Adrenal gland (tissue), 12 donors: Measurements from ENCODE around the gene GEMIN2. TPM values are rescaled to one million over a fixed set of nuclear protein-coding genes. Genes with fewer than 3 reads are reported as not detected.
"Not testable (repeated sequence)": the region's sequence is repeated elsewhere in the genome, so short reads cannot be mapped to it uniquely, and the experiment has no call there.

Experiments
- DNase-seq, 7 donors: peaks; one replicate each; pipeline ENCODE4 v3.0.0-alpha.2; 2019 to 2020
- H3K27ac ChIP-seq, 5 donors: fragments of 200-600 bp; sonication (generic) in 4 of 5; 1 replicate in 3 of 5; 2 replicates in 2 of 5; pipeline versions ENCODE4 v1.5.1 to v1.8.0; 2016 to 2020; ENCODE audit warnings: mild to moderate bottlenecking in 1 of 5
- H3K27me3 ChIP-seq: fragments of 200-600 bp; 2 replicates; pipeline ENCODE4 v1.8.0; 2021
- H3K36me3 ChIP-seq, 2 donors: fragments of 200-600 bp; replicated peaks in 1 of 2; 1 replicate in 1 of 2; 2 replicates in 1 of 2; pipeline versions ENCODE4 v1.5.1 to v1.8.0; 2018 to 2022
- H3K4me1 ChIP-seq, 2 donors: fragments of 200-600 bp; replicated peaks in 1 of 2; 1 replicate in 1 of 2; 2 replicates in 1 of 2; pipeline versions ENCODE4 v1.5.1 to v1.8.0; 2018 to 2021
- H3K4me3 ChIP-seq, 4 donors: fragments of 200-600 bp; sonication (generic) in 3 of 4; one replicate each; pipeline ENCODE4 v1.5.1; 2016 to 2018
- H3K9me3 ChIP-seq, 3 donors: fragments of 200-600 bp; sonication (generic) in 1 of 3; replicated peaks in 1 of 3; 1 replicate in 2 of 3; 2 replicates in 1 of 3; pipeline versions ENCODE4 v1.5.1 to v1.8.0; 2016 to 2021
- POLR2A ChIP-seq, 2 donors: fragments of 450-650 bp; IDR thresholded peaks; one replicate each; pipeline ENCODE4 v1.6.1; 2017; ENCODE audit warnings: antibody characterized with exemption in 2 of 2, mild to moderate bottlenecking in 2 of 2, moderate library complexity in 1 of 2
- WGBS, 4 donors: extraction: QIAGEN DNeasy Blood & Tissue Kit in 2 of 4; methylation state at CpG; one replicate each; pipeline versions ENCODE4 v1.1.5 to v1.1.7; 2013 to 2017; 5-methylcytosine and 5-hydroxymethylcytosine counted together
- intact Hi-C, 2 donors: fragments of 100-400 bp; cut with DNase I; formaldehyde crosslinking; loops; one replicate each; pipeline versions ENCODE4 v1.14.1 to v1.15.0; 2022 to 2023
- polyA plus RNA-seq, 3 donors: library from polyadenylated mRNA; stranded (reverse); fragments of 200-250 nt in 2 of 3; fragments of 350-450 nt in 1 of 3; fragmentation: Illumina TruSeq in 1 of 3; extraction: RNeasy Lipid Tissue Mini Kit (QIAGEN cat#74804) in 1 of 3; gene quantifications; one replicate each; pipeline ENCODE4 v1.2.3, GENCODE V29; 2013 to 2014
- total RNA-seq, 9 donors: library from RNA; depleted of rRNA in 4 of 9; stranded (reverse); fragments of >200 nt in 4 of 9; fragments of 120-200 nt in 1 of 9; fragmentation: NEBNext Ultra II Directional in 1 of 9; extraction: Animal tissue kit (Norgen Biotek cat#: 25700) in 1 of 9; gene quantifications; one replicate each; pipeline versions ENCODE4 v1.1.0 to v1.2.4, GENCODE V29; 2013 to 2023
- TF ChIP-seq, protein P1 (sequence below), 6 experiments: fragments of 450-650 bp in 4 of 6; fragments of 200-600 bp in 2 of 6; sonication (generic) in 1 of 6; IDR thresholded peaks; 1 replicate in 5 of 6; 2 replicates in 1 of 6; pipeline versions ENCODE4 v1.5.1 to v1.8.0; 2016 to 2021; ENCODE audit warnings: antibody characterized with exemption in 6 of 6, mild to moderate bottlenecking in 2 of 6, moderate library complexity in 1 of 6
- donor health status: healthy with polysubstance abuse.
- donor health status: Bipolar disorder and iron deficiency.
- donor health status: DM: yes; HTN: yes; CAD: no.
- donor health status: DM: no; HTN: no; CAD: no.
- donor health status: DM: no; HTN: no; CAD: no.
- donor health status: DM: yes; HTN: yes; CAD: no.

Gene GEMIN2
- total and polyA plus RNA-seq, 12 donors = 1.1 to 21.2 (median 10.1) TPM

DNA sequence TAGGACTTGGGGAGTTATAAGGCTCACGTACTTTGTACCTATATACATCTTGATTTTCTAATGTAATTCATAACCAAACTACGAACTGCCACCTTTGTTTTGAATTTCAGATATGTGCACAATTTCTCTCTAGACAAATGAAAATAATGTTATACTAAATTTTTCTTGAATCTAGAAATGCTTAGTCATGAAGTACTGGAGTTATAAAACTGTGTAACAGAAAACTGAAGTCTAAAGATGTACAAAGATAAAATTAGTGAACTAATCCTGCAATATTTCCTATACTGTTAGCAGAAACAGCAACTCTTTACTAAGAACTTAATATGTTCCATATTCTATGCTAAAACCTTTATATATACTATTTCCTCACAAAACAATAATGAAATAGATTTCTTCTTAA lies 26.6 kb upstream of the GEMIN2 start:
- H3K4me3 ChIP-seq = no peak overlapping the region
- no peaks in the 10 kb centered on the region for H3K27me3 ChIP-seq
- no peaks in the 10 kb centered on the region for H3K4me1 ChIP-seq
- intact Hi-C loops = no loop called here
- 93 to 99% (median 97%) methylated on average over 2 of the region's 2 CpGs for WGBS, 4 donors
- TF ChIP-seq, protein P1, sequence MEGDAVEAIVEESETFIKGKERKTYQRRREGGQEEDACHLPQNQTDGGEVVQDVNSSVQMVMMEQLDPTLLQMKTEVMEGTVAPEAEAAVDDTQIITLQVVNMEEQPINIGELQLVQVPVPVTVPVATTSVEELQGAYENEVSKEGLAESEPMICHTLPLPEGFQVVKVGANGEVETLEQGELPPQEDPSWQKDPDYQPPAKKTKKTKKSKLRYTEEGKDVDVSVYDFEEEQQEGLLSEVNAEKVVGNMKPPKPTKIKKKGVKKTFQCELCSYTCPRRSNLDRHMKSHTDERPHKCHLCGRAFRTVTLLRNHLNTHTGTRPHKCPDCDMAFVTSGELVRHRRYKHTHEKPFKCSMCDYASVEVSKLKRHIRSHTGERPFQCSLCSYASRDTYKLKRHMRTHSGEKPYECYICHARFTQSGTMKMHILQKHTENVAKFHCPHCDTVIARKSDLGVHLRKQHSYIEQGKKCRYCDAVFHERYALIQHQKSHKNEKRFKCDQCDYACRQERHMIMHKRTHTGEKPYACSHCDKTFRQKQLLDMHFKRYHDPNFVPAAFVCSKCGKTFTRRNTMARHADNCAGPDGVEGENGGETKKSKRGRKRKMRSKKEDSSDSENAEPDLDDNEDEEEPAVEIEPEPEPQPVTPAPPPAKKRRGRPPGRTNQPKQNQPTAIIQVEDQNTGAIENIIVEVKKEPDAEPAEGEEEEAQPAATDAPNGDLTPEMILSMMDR (IDR thresholded peaks at IDR 0.05) = no peak
- TF ChIP-seq POLR2A (IDR thresholded peaks at IDR 0.05) = no peak
- no peaks in the 10 kb centered on the region for H3K9me3 ChIP-seq
- H3K27ac ChIP-seq = no peak overlapping the region
- H3K36me3 ChIP-seq = peaks cover 0 to 78% of the 10 kb centered on the region in 2 donors
- DNase-seq = no peak

DNA sequence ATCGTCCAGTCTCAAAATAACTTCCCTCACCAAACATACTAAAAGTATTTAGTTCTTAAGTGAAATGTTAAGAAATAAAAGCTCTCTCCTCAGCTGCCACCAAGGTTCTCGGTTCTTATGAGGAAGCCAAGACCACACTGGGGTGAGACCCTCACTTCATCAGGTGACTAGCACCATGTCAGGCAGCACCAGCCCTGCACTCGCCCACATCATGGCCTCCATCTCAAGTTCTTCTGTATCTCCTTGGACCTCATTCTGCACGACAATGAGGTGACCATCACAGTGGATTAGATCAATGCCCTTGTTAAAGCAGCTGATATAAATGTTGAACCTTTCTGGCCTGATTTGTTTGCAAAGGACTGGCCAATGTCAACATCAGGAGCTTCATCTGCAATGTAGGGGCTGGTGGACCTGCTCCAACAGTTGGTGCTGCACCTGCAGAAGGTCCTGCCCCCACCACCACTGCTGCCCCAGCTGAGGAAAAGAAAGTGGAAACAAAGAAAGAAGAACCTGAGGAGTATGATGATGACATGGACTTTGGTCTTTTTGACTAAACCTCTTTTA lies 23.5 kb upstream of the GEMIN2 start:
- intact Hi-C loops = no loop called here
- Histone ChIP-seq H3K27me3 (no peaks in the 10 kb centered on the region), H3K36me3 (peaks cover 0 to 76% of the 10 kb centered on the region in 2 donors), H3K4me3 (no peak overlapping the region), H3K9me3 (no peaks in the 10 kb centered on the region), H3K27ac (no peak overlapping the region), H3K4me1 (no peaks in the 10 kb centered on the region)
- DNase-seq = no peak
- 91 to 98% (median 95%) methylated on average over 4 of the region's 4 CpGs for WGBS, 4 donors
- no peak for TF ChIP-seq POLR2A (IDR thresholded peaks at IDR 0.05)

DNA sequence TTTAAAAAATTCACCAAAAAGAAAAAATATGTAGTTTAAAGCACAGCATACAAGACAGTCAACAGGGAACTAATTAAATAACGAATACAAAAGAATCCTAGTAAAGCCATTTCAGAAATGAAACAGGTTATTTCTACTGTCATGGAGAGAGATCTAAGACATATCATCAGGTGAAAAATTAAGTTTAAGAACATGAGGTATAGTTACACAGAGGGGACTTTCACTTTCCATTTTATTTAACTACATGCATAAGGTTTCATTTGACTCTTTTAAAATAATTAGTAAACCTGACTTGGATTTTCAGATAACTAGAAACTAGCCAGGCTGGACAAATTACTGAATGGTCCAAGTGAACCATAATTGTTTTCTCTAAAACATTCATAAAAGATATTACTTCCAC lies 22.4 kb upstream of the GEMIN2 start:
- intact Hi-C loops = no loop called here
- 81 to 89% (median 83%) methylated on average over 1 of the region's 1 CpG for WGBS, 4 donors
- Histone ChIP-seq H3K4me3 (no peak overlapping the region), H3K9me3 (peaks cover 0 to 4% (median 0%) of the 10 kb centered on the region in 3 donors), H3K27ac (no peak overlapping the region), H3K4me1 (no peaks in the 10 kb centered on the region), H3K27me3 (no peaks in the 10 kb centered on the region), H3K36me3 (peaks cover 0 to 70% of the 10 kb centered on the region in 2 donors)
- TF ChIP-seq POLR2A (IDR thresholded peaks at IDR 0.05) = no peak
- TF ChIP-seq, protein P1 (IDR thresholded peaks at IDR 0.05) = no peak
- no peak for DNase-seq

DNA sequence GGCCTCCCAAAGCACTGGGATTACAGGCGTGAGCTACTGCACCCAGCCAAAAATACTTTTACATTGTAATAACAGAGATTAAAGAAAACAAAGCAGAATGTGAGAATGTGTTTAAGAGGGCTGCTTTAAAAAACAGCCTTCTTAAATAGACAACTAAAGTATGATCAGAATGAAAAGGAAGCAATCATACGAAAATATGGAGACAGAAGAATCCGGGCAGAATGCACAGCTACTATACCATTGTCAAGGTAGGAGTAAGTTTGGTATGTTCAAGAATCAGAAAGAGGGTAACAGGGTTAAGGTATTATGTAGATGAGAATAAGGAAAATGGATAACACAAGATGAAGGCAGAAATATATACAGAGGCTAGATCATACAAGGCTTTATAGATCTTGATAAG lies 19.6 kb upstream of the GEMIN2 start:
- Histone ChIP-seq H3K4me3 (no peak overlapping the region), H3K4me1 (peaks cover 0 to 10% of the 10 kb centered on the region in 2 donors), H3K9me3 (peaks cover 0 to 4% (median 0%) of the 10 kb centered on the region in 3 donors), H3K36me3 (peaks cover 0 to 61% of the 10 kb centered on the region in 2 donors), H3K27me3 (no peaks in the 10 kb centered on the region), H3K27ac (no peak overlapping the region)
- intact Hi-C loops = no loop called here
- WGBS, 4 donors = 74 to 95% (median 87%) methylated on average over 3 of the region's 3 CpGs
- TF ChIP-seq, protein P1 (IDR thresholded peaks at IDR 0.05) = no peak
- DNase-seq = no peak

DNA sequence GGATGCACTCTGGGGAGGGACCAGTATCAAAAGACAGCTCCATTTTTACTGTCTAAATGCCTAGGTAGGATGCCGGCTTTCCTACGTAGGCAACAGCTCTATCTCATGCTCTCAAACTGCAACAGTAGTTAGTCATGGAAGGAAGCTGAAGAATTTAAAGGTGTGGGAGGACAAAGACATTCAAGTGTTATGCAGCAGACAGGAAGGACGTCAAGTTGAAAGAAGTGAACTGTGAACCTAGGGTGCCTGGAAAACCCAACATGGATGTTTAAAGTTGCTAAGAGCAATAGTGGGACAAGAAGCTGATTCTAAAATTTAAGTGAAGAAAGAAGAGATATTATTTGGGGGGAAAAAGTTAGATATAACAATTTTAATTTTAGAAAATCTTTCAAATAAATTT lies 17.0 kb upstream of the GEMIN2 start:
- intact Hi-C loops = no loop called here
- H3K4me1 ChIP-seq = peaks cover 0 to 31% of the 10 kb centered on the region in 2 donors
- TF ChIP-seq, protein P1 (IDR thresholded peaks at IDR 0.05) = no peak
- TF ChIP-seq POLR2A (IDR thresholded peaks at IDR 0.05) = no peak

DNA sequence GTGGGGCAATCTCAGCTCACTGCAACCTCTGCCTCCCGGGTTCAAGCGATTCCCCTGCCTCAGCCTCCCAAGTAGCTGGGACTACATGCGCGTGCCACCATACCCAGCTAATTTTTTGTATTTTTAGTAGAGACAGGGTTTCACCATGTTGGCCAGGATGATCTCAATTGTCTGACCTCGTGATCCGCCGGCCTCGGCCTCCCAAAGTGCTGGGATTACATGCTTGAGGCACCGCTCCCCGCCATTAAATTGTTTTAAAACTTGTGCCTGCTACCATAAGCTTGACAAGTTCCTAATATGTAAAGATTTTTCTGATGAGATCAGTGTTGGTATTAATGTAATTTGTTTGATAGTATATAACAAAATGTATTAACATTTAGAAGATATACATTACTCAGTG lies 14.9 kb upstream of the GEMIN2 start:
- peaks cover 7 to 36% of the 10 kb centered on the region in 2 donors for H3K4me1 ChIP-seq
- H3K9me3 ChIP-seq, H3K4me3 ChIP-seq, H3K27ac ChIP-seq, H3K27me3 ChIP-seq, intact Hi-C loops, DNase-seq: not testable (repeated sequence)
- 94 to 99% (median 96%) methylated on average over 10 of the region's 10 CpGs for WGBS, 4 donors
- peaks cover 0 to 18% of the 10 kb centered on the region in 2 donors for H3K36me3 ChIP-seq

More for the DNA sequence above, 17.0 kb upstream of the GEMIN2 start:
- no peak overlapping the region for H3K4me3 ChIP-seq
- H3K27me3 ChIP-seq = no peaks in the 10 kb centered on the region
- H3K36me3 ChIP-seq = peaks cover 0 to 36% of the 10 kb centered on the region in 2 donors
- 51 to 62% (median 55%) methylated on average over 3 of the region's 3 CpGs for WGBS, 4 donors
- H3K9me3 ChIP-seq = peaks cover 0 to 4% (median 0%) of the 10 kb centered on the region in 3 donors
- no peak for DNase-seq
- no peak overlapping the region for H3K27ac ChIP-seq
